ENCODE results near the gene ZNF586.
"Not testable (repeated sequence)": the region's sequence is repeated elsewhere in the genome, so short reads cannot be mapped to it uniquely, and the experiment has no call there.

The ZNF586 gene

DNA sequence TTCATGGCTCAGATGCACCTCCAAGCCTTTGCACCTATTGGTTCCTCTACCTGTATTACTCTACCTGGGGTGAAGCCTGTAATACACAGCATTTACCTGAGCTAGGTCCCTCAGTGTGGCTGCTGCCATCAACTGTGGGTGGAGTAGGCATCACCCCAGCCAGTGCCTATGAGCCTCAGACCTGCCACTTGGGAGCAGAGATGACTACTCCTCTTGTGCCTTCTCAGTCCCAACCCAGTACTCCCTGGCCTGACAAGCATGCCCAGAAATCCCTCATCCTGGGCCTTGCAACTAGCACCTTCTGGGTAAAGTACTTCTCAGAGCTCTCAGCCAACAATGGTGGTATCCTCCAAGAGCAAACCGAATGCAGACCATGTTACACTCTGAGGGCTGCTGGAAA, 27.1 kb downstream of the ZNF586 start:
- not testable (repeated sequence) for DNase-seq (ENCODE audit: low spot score)

DNA sequence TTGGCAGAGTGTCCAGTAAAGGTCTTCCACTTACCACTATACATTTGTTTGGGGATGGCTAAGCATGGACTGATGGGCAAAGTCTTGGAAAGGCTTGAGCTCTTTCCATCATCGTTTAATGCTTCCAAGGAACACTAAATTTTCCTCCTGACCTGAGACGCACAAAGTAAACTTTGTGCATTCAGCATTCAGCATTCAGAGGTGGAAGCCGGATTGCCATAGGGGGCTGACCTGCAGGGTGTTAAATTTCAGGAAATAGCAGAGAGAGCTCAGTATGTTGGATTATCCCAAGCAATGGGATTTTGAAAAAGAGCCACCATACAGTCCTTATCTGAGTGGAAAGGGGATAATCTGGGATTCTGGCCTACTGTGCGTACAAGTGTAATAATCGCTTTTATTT, 31.2 kb downstream of the ZNF586 start:
- DNase-seq (ENCODE audit: low spot score) = no peak

DNA sequence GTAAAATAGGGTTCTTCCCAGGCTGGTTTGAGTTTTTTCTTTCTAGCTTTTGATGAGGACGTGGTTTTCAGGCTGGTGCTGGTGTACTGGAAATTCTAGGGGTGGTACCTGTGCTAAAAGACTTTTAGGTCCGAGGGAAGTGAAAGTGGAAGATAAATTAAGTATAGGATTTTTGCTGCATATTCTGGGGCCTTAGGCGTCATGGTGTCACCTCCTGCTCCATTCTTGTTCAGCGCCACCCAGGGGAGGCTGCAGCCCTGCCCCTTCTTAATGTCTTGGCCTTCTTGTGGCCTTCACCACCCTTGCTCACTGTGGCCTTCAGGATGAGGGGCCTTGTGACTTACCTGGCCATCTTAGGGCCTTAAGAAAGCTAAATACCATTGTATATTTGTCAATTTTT, 32.8 kb downstream of the ZNF586 start:
- peak; percentile 12 for DNase-seq (ENCODE audit: low spot score)

DNA sequence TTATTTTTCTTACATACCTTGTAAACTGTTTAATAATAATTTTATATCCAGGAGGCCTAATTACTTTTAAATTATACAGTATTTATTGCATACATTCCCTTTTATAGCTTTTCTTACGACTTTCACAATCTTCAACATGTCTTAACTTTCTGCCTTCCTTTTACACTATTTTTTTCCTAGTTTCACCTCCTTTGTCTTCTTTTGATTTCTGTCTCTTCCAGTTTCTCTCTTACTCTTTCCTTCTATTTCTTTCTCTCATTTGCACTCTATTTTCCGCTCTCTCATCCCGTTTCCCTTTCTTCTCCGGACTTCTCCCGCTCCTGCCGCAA, 33.8 kb downstream of the ZNF586 start:
- peak; percentile 14 for DNase-seq (ENCODE audit: low spot score)

DNA sequence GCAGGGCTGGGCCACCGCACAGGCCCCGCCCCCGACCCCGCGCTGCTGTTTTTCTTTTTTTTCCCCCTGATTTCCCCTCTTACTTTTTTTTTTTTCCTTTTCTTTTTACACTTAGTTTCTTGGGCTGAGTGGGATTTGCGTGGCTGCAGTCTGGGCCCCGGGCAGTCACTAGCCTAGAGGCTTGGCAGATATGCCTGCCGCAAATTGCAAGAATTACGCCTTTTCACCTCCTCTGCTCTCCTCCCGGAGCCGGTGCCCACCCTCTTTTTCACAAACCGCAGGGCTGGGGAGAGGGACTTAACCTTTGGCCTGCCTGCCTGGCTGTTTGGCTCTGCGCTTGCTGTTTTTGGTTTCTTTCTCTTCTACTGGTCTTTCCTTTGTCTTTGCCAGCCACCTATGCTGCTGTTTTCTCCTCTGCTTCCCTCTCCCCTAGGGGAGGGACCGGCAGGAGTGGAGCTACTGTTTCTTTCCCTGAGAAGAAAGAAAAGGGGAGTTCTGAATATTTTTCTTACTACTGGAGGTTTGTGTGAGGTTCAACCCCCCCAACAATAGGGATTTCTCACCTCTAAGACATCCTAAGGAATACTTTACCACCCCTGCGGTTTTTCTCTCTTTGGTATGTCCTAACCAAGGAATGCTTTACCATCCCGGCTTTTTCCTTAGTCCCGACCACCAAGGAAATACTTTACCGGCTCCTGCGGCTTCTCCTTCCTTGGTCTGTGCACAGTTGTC, 34.3 kb downstream of the ZNF586 start:
- peak; percentile 17 for DNase-seq (ENCODE audit: low spot score)

DNA sequence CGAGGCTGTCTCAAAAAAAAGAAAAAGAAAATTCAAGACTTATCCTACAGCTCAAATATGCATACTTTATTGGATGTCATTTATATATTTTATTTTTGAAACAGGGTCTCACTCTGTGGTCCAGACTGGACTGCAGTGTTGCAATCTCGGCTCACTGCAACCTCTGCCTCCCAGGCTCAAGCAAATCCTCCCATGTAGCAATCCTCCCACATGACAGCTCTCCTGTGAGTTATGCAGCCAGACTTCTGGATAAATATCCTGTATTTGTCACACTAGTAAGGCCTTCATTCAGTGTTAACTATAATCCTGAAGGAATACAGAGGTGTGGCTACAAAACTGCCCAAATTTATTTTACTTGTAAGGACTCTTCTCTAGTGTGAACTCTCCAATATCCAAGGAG, 38.1 kb downstream of the ZNF586 start:
- DNase-seq (ENCODE audit: low spot score) = no peak

DNA sequence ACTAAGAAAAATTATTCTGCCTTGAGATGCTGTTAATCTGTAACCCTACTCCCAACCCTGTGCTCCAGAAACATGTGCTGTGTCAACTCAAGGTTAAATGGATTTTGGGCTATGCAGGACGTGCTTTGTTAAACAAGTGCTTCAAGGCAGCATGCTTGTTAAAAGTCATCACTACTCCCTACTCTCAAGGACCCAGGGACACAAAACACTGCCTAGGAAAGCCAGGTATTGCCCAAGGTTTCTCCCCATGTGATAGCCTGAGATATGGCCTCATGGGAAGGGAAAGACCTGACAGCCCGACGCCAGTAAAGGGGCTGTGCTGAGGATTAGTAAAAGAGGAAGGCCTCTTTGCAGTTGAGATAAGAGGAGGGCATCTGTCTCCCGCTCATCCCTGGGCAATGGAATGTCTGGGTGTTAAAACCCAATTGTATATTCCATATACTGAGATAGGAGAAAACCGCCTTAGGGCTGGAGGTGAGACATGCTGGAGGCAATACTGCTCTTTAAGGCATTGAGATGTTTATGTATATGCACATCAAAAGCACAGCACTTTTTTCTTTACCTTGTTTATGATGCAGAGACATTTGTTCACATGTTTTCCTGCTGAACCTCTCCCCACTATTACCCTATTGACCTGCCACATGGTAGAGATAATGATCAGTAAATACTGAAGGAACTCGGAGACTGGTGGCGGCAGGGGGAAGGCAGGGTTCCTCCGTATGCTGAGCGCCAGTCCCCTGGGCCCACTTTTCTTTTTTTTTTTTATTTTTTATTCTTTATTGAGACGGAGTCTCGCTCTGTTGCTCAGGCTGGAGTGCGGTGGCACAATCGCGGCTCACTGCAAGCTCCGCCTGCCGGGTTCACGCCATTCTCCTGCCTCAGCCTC, 41.2 kb downstream of the ZNF586 start:
- not testable (repeated sequence) for DNase-seq (ENCODE audit: low spot score)

DNA sequence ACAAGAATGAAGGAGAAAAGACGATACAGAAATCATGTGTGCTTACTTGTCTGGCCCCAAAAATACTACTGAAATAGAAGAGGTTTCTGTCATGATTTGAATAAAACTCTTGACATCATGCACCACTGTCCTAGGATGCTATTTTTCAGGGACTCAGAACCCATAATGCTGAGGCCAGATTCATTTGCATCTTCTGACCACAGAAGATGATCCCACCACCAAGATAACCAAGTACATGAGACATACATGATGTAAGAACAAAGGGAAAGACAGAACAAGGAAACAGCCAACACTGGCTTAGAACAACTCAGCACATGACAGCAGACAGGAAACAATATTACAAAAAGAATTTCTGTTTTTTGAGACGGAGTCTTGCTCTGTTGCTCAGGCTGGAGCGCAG, 42.8 kb downstream of the ZNF586 start:
- DNase-seq (ENCODE audit: low spot score) = no peak

DNA sequence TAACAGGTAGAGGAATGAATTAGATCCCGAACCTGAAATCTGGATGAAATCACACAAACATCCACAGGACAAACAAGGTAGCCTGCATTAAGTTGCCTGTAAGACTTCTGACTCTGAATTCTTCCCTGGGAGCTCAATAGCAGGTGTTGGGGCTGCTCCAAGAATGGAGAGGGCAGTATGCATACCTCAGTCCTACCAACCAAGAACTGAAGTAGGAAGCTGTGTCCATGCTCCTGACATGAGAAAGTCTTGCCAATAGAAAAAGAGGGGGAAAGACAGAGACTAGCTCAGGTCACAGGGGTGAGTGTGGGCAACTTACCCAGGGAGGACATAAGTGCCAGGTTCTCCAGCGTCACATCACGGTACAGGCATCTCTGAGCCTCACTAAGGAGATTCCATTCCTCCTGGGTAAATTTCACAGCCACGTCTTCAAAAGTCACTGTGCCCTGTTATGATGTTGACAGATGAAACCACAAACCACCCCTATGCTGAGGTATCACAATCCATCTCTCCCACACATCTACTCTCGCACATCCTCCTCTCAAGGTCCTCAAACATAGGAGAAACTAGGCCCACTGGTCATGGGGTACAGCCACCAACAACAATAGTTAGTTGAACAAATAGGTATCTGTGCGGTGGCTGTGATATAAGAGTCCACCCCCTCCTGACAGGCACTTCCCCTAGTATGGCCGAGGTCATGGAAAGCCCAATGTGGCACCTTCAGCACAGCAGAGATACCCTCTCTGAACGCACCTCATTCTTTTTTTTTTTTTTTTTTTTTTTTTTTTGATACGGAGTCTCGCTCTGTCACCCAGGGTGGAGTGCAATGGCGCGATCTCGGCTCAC, 43.7 kb downstream of the ZNF586 start:
- not testable (repeated sequence) for DNase-seq (ENCODE audit: low spot score)

DNA sequence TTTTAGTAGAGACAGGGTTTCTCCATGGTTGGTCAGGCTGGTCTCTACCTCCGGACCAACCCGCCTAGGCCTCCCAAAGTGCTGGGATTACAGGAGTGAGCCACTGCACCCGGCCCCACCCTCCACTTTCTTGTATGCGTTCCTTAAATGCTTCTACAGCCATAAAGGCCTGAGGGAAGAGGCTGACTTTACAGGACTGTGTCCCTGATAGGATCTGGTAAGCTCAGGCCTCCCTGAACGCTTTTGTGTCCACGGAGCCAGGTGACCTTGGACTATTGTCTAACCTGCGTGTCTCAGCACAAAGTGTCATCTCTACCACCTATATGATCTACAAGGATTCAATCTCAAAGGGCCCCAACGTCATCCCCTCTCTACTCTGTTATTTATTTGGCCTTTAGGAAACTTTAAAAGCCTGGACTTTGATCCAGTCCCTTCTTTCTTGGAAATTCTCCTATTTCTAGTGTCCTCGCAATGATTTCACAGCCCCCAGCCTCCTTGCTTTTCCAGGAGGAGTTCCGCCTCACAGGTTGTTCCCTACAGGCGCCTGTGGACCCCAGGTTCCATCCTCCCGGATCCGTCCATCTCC, 44.5 kb downstream of the ZNF586 start:
- DNase-seq (ENCODE audit: low spot score) = no peak

DNA sequence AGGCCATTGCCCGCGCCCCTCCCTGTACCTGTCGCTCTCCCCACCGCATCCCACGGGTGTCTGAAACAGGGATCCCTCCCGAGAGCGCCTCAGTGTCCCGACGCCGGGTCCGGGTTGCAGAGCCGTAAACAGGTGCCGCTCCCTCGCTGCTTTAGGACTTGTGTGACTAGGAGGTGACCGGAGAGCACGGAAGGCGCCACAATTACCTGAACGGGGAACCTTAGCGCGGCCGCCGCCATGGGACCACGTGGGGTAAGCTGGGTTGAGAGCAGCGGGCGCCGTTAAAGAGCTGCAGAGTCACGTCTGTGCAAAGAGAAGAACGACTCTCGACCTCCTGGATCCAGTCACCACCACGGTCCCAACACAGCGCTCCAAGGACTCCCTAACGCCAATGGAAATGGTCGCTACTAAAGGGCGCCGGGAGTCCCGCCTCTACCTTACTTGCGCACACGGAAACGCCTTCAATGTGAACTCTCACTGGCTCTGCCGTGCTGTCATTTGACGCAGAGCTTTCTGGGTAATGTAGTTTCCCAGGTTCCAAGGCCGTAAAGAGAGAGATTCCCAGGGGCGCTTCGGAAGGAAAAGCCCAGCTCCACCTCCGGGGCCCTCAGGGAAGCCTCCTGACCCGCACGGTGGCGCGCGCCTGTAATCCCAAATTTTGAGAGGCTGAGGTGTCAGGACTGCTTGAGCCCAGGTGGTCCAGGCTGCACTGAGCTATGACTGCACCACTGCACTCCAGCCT, 45.2 kb downstream of the ZNF586 start, which contains the start of gene ZNF552:
Gene ZNF552, minus strand, starts transcription at position 409 of the 742 bp plus-strand sequence. Its CDS starts 170 bp downstream, at position 239.
- DNase-seq (ENCODE audit: low spot score) = peak; percentile 86

DNA sequence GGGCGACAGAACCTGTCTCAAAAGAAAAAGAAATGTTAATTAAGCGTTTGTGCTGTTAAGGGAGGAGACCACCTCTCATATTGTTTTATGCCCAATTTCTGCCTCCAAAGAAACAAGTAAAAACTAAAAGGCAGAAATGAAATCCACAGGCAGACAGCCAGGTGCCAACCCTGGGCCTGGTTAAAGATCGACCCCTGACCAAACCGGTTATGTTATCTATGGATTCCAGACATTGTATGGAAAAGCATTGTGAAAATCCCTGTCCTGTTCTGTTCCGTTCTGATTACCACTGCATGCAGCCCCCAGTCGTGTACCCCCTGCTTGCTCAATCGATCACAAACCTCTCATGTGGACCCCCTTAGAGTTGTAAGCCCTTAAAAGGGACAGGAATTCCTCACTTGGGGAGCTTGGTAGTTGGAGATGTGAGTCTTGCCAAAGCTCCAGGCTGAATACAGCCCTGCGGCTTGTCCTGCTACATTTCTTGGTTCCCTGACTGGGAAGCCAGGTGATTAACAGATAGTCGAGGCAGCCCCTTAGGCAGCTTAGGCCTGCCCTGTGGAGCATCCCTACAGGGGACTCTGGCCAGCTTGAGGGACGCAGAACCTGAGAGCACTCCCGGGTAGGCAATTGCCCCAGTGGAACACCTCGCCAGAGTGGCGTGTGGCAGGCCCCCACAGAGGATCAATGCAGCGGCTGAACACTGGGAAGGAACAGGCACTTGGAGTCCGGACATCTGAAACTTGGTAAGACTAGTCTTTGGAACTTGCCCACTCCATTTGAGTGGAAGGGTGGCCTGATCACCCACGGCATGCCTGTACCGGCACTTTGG, 46.0 kb downstream of the ZNF586 start:
- DNase-seq (ENCODE audit: low spot score) = no peak

DNA sequence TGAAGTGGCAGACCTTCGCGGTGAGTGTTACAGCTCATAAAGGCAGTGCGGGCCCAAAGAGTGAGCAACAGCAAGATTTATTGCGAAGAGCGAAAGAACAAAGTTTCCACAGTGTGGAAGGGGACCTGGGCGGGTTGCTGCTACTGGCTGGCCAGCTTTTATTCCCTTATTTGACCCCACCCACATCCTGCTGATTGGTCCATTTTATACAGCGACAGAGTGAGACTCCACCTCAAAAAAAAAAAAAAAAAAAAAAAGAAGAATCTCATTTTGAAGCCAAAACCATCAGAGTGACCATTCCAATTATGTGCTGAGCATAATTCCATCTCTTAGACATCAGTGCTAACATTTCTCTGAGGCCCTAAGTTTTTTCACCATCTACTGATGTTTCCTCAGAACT, 47.2 kb downstream of the ZNF586 start:
- DNase-seq (ENCODE audit: low spot score) = no peak

DNA sequence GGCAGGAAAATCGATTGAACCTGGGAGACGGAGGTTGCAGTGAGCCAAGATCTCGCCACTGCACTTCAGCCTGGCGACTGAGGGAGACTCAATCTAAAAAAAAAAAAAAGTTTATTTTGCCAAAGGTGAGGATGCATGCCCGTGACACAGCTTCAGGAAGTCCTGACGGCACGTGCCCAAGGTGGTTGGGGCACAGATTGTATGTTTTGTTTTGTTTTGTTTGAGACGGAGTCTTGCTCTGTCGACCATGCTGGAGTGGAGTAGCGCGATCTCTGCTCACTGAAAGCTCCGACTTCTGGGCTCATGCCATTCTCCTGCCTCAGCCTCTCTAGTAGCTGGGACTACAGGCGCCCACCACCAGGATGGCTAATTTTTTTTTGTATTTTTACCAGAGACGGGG, 48.5 kb downstream of the ZNF586 start:
- DNase-seq (ENCODE audit: low spot score) = no peak

DNA sequence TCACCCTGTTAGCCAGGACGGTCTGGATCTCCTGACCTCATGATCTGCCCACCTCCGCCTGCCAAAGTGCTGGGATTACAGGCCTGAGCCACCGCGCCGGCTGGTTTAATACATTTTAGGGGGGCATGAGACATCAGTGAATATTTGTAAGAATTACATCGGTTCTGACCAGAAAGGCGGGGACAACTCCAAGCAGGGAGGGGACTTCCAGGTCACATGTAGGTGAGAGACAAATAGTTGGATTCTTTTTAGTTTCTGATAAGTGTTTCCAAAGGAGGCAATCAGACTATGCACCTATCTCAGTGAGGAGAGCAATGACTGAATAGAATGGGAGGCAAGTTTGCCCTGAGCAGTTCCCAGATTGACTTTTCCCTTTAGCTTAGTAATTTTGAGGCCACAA, 48.9 kb downstream of the ZNF586 start:
- no peak for DNase-seq (ENCODE audit: low spot score)

DNA sequence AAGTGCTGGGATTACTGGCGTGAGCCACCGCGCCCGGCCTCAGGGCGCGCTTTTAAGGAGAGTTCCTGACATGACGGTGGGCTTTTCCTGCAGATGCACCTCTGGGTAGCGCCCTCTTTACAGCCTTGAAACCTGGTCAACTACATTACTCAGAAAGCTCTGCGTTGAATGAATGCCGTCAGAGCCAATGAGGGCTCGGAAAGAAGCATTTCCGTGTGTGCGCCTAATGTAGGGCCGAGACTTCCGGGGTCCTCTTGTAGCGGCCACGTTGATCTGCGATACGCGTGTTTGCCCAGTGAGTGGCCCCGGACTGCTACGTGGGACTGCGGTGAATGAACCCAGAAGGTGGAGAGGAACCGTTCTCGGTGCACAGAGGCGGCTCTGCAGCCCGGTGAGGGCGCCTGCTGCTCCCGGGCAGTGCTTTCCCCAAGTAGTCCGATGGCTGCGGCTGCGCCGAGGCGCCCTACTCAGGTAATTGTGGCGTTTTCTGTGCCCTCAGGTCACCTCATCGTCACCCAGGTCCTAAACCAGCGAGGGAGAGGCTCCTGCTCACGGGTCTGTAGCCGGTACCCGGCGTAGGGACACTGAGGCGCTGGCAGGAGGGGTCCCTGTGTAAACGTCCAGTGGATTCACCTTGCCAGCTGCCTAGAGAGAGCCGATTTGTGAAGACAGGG, 50.1 kb downstream of the ZNF586 start:
- DNase-seq (ENCODE audit: low spot score) = peak; percentile 75

DNA sequence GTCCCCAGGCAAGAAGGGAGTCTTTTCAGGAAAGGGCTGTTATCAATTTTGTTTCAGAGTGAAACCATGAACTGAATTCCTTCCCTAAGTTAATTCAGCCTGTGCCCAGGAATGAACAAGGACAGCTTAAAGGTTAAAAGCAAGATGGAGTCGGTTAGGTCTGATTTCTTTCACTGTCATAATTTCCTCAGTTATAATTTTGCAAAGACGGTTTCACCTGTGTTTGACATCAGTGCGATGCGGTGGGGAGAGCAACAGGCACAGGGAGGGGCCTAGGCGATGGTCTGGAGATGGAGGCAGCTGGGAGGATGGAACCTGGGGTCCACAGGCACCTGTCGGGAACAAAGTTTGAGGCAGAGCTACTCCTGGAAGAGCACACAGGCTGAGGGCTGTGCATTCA, 51.1 kb downstream of the ZNF586 start:
- DNase-seq (ENCODE audit: low spot score) = no peak

DNA sequence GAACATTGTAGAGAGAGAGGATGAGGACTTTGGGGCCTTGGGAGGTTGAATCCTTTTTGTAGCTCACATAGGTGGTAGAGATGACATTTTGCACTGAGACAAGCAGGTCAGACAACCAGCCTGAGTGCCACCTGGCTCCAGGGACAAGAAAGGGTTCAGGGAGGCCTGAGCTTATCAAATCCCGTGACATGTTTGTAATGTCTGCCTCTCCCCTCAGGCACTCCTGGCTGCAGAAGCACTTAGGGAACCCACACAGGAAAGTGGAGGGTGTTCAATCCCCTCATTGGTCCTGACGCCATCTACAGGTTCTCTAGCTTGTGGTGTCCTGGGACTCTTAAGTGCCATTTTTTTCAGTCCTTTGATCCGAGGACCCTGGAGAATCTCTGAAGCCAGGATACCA, 51.6 kb downstream of the ZNF586 start:
- DNase-seq (ENCODE audit: low spot score) = not testable (repeated sequence)

DNA sequence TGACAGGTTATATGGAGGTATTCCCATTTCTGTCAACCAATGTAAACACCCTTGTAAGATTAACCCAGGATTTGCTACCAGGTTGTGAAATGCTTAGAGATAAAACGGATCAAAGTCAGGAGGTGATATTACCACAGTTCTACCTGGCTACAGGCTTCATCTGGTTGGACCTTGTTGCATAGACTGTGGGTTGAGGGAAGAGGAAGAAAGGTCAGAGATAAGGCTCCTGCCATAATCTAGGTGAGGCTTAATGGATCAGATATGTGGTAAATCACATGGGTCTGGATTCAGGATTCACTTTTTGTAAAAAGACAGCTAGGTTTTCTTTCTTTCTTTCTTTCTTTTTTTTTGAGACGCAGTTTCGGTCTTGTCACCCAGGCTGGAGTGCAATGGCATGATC, 52.0 kb downstream of the ZNF586 start:
- not testable (repeated sequence) for DNase-seq (ENCODE audit: low spot score)

DNA sequence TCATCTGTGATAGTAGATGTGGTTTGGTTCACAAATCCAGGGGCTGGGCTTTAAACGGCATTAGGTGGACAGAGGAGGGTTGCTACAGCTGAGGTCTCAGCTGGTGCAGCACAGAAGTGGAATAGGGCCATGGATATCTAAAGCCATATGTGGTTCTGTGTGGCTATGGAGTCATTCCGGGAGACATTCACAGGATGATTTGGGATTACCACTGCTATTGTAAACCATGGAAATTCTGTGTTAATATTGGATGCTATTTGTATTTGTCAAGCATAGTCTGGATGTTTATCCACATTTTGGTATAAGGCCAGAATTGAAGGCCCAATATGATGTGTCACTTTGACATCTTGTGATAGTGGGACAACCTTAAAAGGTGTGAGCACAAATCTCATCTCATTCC, 53.7 kb downstream of the ZNF586 start:
- not testable (repeated sequence) for DNase-seq (ENCODE audit: low spot score)
